GM12878 (cell line): Measurements from ENCODE around the gene ACE2.

Experiments used
- BRCA1 ChIP-seq: IDR thresholded peaks from 2 replicates; pipeline ENCODE4 v1.6.1; 2011; ENCODE audit warnings: low read depth, low read length, improper control_type of control experiment
- CBFB ChIP-seq: IDR thresholded peaks from 2 replicates; pipeline ENCODE4 v1.6.1; 2016; ENCODE audit warnings: antibody characterized with exemption, low read depth
- FOXK2 ChIP-seq: fragments of 450-650 bp; IDR thresholded peaks from 2 replicates; pipeline ENCODE4 v1.6.1; 2017; ENCODE audit warnings: mild to moderate bottlenecking, moderate library complexity
- NRF1 ChIP-seq: conservative IDR thresholded peaks from 2 replicates; pipeline ENCODE4 v1.6.1; 2011; ENCODE audit warnings: mild to moderate bottlenecking, low read depth, low read length, improper control_type of control experiment
- POLR2A ChIP-seq: IDR thresholded peaks from 2 replicates; pipeline ENCODE4 v1.6.1; 2011; ENCODE audit warnings: low read depth, mild to moderate bottlenecking, low read length
- RELA ChIP-seq: fragments of 450-650 bp; IDR thresholded peaks from 2 replicates; pipeline ENCODE4 v1.8.0; 2014; ENCODE audit warnings: borderline replicate concordance; ENCODE audit not compliant: partially characterized antibody
- TF ChIP-seq, protein P1 (sequence below): IDR thresholded peaks from 2 replicates; pipeline ENCODE4 v1.6.1; 2011; ENCODE audit warnings: low read depth, low read length, improper control_type of control experiment, borderline replicate concordance
- TF ChIP-seq, protein P2 (sequence below), 3 experiments: IDR thresholded peaks in 2 of 3; conservative IDR thresholded peaks in 1 of 3; 2 replicates each; pipeline ENCODE4 v1.5.1; 2011; ENCODE audit warnings: low read depth in 3 of 3, low read length in 3 of 3, mild to moderate bottlenecking in 3 of 3, control low read depth in 2 of 3, moderate library complexity in 2 of 3, inconsistent platforms in 1 of 3, mixed read lengths in 1 of 3; ENCODE audit not compliant: control insufficient read depth in 2 of 3, insufficient read depth in 1 of 3; ENCODE audit errors: extremely low read depth in 1 of 3
- TF ChIP-seq, protein P3 (sequence below): fragments of 450-650 bp; IDR thresholded peaks from 2 replicates; pipeline ENCODE4 v1.6.1; 2016; ENCODE audit warnings: mild to moderate bottlenecking, moderate library complexity, borderline replicate concordance

DNA sequence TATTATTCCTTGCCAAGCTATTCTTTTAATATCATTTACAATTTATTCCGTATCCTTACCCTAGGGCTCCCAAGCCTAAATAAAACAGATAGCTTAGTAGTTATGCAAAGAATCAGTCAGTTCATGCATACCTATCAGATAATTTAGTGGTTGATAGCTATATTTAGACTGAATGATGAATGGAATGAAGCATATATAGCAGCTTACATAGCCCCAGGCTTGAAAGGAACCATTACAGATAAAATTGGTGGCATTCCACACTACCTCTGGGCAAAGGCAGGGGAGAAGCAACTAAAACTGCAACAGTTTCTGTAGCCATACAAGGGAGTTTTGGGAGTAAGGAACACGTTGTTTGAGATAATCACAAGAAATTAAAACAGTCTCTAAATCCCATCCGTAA, 2.7 kb downstream of the ACE2 start:
- TF ChIP-seq, protein P1, sequence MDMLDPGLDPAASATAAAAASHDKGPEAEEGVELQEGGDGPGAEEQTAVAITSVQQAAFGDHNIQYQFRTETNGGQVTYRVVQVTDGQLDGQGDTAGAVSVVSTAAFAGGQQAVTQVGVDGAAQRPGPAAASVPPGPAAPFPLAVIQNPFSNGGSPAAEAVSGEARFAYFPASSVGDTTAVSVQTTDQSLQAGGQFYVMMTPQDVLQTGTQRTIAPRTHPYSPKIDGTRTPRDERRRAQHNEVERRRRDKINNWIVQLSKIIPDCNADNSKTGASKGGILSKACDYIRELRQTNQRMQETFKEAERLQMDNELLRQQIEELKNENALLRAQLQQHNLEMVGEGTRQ = no peak
- TF ChIP-seq, protein P2, sequence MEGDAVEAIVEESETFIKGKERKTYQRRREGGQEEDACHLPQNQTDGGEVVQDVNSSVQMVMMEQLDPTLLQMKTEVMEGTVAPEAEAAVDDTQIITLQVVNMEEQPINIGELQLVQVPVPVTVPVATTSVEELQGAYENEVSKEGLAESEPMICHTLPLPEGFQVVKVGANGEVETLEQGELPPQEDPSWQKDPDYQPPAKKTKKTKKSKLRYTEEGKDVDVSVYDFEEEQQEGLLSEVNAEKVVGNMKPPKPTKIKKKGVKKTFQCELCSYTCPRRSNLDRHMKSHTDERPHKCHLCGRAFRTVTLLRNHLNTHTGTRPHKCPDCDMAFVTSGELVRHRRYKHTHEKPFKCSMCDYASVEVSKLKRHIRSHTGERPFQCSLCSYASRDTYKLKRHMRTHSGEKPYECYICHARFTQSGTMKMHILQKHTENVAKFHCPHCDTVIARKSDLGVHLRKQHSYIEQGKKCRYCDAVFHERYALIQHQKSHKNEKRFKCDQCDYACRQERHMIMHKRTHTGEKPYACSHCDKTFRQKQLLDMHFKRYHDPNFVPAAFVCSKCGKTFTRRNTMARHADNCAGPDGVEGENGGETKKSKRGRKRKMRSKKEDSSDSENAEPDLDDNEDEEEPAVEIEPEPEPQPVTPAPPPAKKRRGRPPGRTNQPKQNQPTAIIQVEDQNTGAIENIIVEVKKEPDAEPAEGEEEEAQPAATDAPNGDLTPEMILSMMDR (IDR thresholded peaks at IDR 0.05 in 2 of 3, conservative IDR thresholded peaks at IDR 0.05 in 1 of 3; ENCODE audit: control insufficient read depth in 2 of 3, extremely low read depth in 1 of 3, insufficient read depth in 1 of 3, low read depth in 3 of 3, low read length in 3 of 3) = no peak
- TF ChIP-seq BRCA1 (no peak), POLR2A (no peak), NRF1 (no peak), FOXK2 (no peak), RELA (no peak), CBFB (no peak)
- TF ChIP-seq, protein P3, sequence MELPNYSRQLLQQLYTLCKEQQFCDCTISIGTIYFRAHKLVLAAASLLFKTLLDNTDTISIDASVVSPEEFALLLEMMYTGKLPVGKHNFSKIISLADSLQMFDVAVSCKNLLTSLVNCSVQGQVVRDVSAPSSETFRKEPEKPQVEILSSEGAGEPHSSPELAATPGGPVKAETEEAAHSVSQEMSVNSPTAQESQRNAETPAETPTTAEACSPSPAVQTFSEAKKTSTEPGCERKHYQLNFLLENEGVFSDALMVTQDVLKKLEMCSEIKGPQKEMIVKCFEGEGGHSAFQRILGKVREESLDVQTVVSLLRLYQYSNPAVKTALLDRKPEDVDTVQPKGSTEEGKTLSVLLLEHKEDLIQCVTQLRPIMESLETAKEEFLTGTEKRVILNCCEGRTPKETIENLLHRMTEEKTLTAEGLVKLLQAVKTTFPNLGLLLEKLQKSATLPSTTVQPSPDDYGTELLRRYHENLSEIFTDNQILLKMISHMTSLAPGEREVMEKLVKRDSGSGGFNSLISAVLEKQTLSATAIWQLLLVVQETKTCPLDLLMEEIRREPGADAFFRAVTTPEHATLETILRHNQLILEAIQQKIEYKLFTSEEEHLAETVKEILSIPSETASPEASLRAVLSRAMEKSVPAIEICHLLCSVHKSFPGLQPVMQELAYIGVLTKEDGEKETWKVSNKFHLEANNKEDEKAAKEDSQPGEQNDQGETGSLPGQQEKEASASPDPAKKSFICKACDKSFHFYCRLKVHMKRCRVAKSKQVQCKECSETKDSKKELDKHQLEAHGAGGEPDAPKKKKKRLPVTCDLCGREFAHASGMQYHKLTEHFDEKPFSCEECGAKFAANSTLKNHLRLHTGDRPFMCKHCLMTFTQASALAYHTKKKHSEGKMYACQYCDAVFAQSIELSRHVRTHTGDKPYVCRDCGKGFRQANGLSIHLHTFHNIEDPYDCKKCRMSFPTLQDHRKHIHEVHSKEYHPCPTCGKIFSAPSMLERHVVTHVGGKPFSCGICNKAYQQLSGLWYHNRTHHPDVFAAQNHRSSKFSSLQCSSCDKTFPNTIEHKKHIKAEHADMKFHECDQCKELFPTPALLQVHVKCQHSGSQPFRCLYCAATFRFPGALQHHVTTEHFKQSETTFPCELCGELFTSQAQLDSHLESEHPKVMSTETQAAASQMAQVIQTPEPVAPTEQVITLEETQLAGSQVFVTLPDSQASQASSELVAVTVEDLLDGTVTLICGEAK = no peak
